Measurements from ENCODE around the gene URB1.

GRCh38 chr21:32281531-32281930 lies 111.3 kb downstream of the URB1 start:
- TF ChIP-seq CTCF (IDR thresholded peaks at IDR 0.05): no peak
- TF ChIP-seq, protein P1, sequence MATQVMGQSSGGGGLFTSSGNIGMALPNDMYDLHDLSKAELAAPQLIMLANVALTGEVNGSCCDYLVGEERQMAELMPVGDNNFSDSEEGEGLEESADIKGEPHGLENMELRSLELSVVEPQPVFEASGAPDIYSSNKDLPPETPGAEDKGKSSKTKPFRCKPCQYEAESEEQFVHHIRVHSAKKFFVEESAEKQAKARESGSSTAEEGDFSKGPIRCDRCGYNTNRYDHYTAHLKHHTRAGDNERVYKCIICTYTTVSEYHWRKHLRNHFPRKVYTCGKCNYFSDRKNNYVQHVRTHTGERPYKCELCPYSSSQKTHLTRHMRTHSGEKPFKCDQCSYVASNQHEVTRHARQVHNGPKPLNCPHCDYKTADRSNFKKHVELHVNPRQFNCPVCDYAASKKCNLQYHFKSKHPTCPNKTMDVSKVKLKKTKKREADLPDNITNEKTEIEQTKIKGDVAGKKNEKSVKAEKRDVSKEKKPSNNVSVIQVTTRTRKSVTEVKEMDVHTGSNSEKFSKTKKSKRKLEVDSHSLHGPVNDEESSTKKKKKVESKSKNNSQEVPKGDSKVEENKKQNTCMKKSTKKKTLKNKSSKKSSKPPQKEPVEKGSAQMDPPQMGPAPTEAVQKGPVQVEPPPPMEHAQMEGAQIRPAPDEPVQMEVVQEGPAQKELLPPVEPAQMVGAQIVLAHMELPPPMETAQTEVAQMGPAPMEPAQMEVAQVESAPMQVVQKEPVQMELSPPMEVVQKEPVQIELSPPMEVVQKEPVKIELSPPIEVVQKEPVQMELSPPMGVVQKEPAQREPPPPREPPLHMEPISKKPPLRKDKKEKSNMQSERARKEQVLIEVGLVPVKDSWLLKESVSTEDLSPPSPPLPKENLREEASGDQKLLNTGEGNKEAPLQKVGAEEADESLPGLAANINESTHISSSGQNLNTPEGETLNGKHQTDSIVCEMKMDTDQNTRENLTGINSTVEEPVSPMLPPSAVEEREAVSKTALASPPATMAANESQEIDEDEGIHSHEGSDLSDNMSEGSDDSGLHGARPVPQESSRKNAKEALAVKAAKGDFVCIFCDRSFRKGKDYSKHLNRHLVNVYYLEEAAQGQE (IDR thresholded peaks at IDR 0.05; ENCODE audit: insufficient read depth in 1 of 2, low read depth in 2 of 2, low read length in 1 of 2): no peak
- no peak for TF ChIP-seq POLR2AphosphoS5 (IDR thresholded peaks at IDR 0.05; ENCODE audit: low read depth, low read length)
